GM12892 (cell line): ENCODE results near the gene TMOD2.

Source experiments
- POLR2A ChIP-seq: IDR thresholded peaks from 2 replicates; pipeline ENCODE4 v1.6.1; 2011; ENCODE audit warnings: low read depth, low read length, control low read depth
- POLR2AphosphoS5 ChIP-seq: IDR thresholded peaks from 2 replicates; pipeline ENCODE4 v1.6.1; 2011; ENCODE audit warnings: low read depth, low read length, control low read depth
- TAF1 ChIP-seq: IDR thresholded peaks from 2 replicates; pipeline ENCODE4 v1.6.1; 2011; ENCODE audit warnings: low read depth, mild to moderate bottlenecking, control low read depth, low read length, borderline replicate concordance

DNA sequence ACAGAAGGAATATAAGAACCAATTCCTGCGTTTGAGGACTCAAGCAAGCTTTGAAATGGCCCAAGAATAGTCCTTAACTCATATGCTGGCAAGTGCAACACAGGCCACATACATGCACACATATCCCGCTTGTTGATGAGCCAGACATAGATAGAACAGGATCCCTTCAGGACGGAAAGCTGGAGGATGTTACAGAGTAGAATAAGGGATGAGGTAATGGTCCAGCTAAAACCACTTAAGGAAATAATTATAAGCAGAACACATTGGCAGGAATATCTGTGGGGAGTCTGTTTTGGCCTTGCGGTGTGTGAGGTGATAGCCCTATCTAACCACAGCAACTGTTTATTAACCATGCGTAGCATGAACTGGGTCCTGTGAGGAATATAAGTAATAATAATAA, 45.1 kb upstream of the TMOD2 start:
- no peak for TF ChIP-seq POLR2A
- no peak for TF ChIP-seq TAF1
- no peak for TF ChIP-seq POLR2AphosphoS5
